IMR-90 (cell line): Measurements from ENCODE around the gene RAD51B. TPM values are rescaled to one million over a fixed set of nuclear protein-coding genes. Genes with fewer than 3 reads are reported as not detected.

Experiments
- ATAC-seq: fragments of 200-7000 bp; cut with Tn5 transposase; 2 replicates; pipeline ENCODE4 v1.9.1; 2020; ENCODE audit warnings: low read depth, mild to moderate bottlenecking, moderate library complexity
- BruUV-seq: library from RNA; stranded (reverse); fragments of 400-500 nt; replicated peaks from 2 replicates; lab custom pipeline; 2021; lab: Mats Ljungman, UMichigan
- CTCF ChIA-PET: fragments of 300-600 bp; formaldehyde crosslinking; extraction: SDS; loops from one replicate; lab custom pipeline; 2021; ENCODE audit warnings: antibody characterized with exemption; lab: Yijun Ruan, JAX
- POLR2A ChIA-PET: fragments of 300-600 bp; sonication (Branson Sonifier 250); formaldehyde crosslinking; loops from one replicate; lab custom pipeline; 2022; ENCODE audit warnings: antibody characterized with exemption; ENCODE audit not compliant: unreplicated experiment; lab: Charles Lee
- DNase-seq: peaks from one replicate; pipeline ENCODE4 v3.0.0; 2013
- H2AFZ ChIP-seq: replicated peaks from 2 replicates; pipeline ENCODE3; 2013; ENCODE audit warnings: low read length, mild to moderate bottlenecking; ENCODE audit not compliant: poor library complexity
- H2AK5ac ChIP-seq: 2 replicates; pipeline ENCODE4 v1.6.1; 2013; ENCODE audit warnings: low read depth, low read length, inconsistent platforms
- H2AK9ac ChIP-seq: replicated peaks from 2 replicates; pipeline ENCODE3; 2013; ENCODE audit warnings: mild to moderate bottlenecking, low read depth, low read length, moderate library complexity; ENCODE audit not compliant: poor library complexity
- H2BK120ac ChIP-seq: 2 replicates; pipeline ENCODE4 v1.6.1; 2013; ENCODE audit warnings: low read depth, low read length, inconsistent platforms
- H2BK15ac ChIP-seq: 3 replicates; pipeline ENCODE4 v1.6.1; 2013; ENCODE audit warnings: low read depth, low read length, inconsistent platforms
- H2BK20ac ChIP-seq: 2 replicates; pipeline ENCODE4 v1.6.1; 2013; ENCODE audit warnings: low read depth, mild to moderate bottlenecking, inconsistent platforms, low read length, moderate library complexity
- H2BK5ac ChIP-seq: 2 replicates; pipeline ENCODE4 v1.6.1; 2013; ENCODE audit warnings: mild to moderate bottlenecking, low read depth, low read length, inconsistent platforms; ENCODE audit not compliant: poor library complexity, severe bottlenecking
- H3K14ac ChIP-seq: replicated peaks from 2 replicates; pipeline ENCODE4 v1.6.1; 2013; ENCODE audit warnings: low read depth, low read length, inconsistent platforms
- H3K18ac ChIP-seq: 2 replicates; pipeline ENCODE4 v1.6.1; 2013; ENCODE audit warnings: low read depth, low read length, control low read depth
- H3K23ac ChIP-seq: 2 replicates; pipeline ENCODE4 v1.6.1; 2013; ENCODE audit warnings: low read depth, low read length, inconsistent platforms
- H3K27ac ChIP-seq: 2 replicates; pipeline ENCODE4 v1.5.1; 2013; ENCODE audit warnings: mild to moderate bottlenecking, control low read depth, low read length; ENCODE audit not compliant: insufficient read depth
- H3K27me3 ChIP-seq: 2 replicates; pipeline ENCODE4 v1.6.1; 2013; ENCODE audit warnings: low read length; ENCODE audit not compliant: control insufficient read depth, insufficient read depth
- H3K36me3 ChIP-seq: 2 replicates; pipeline ENCODE4 v1.6.1; 2013; ENCODE audit warnings: low read length, mixed read lengths; ENCODE audit not compliant: control insufficient read depth, insufficient read depth
- H3K4ac ChIP-seq: 2 replicates; pipeline ENCODE4 v1.6.1; 2013; ENCODE audit warnings: low read depth, low read length, inconsistent platforms
- H3K4me1 ChIP-seq: 2 replicates; pipeline ENCODE4 v1.6.1; 2013; ENCODE audit warnings: low read length, mixed read lengths; ENCODE audit not compliant: control insufficient read depth, insufficient read depth
- H3K4me2 ChIP-seq: 2 replicates; pipeline ENCODE4 v1.6.1; 2013; ENCODE audit warnings: low read depth, mild to moderate bottlenecking, control low read depth, low read length, moderate library complexity
- H3K4me3 ChIP-seq: 2 replicates; pipeline ENCODE4 v1.5.1; 2013; ENCODE audit warnings: low read depth, mild to moderate bottlenecking, control low read depth, low read length, moderate library complexity; ENCODE audit not compliant: insufficient read depth
- H3K56ac ChIP-seq: 2 replicates; pipeline ENCODE4 v1.6.1; 2013; ENCODE audit warnings: low read length, inconsistent platforms; ENCODE audit not compliant: insufficient read depth; ENCODE audit errors: extremely low read depth
- H3K79me1 ChIP-seq, 2 experiments: 2 replicates each; pipeline ENCODE4 v1.6.1; 2013; ENCODE audit warnings: low read length in 2 of 2, inconsistent platforms in 1 of 2, low read depth in 1 of 2
- H3K9ac ChIP-seq: 2 replicates; pipeline ENCODE4 v1.6.1; 2013; ENCODE audit warnings: low read depth, low read length, control low read depth
- H3K9me1 ChIP-seq: 2 replicates; pipeline ENCODE4 v1.6.1; 2013; ENCODE audit warnings: low read length, inconsistent platforms; ENCODE audit not compliant: insufficient read depth
- H3K9me3 ChIP-seq: 2 replicates; pipeline ENCODE4 v1.6.1; 2013; ENCODE audit warnings: low read length; ENCODE audit not compliant: control insufficient read depth, insufficient read depth
- H4K20me1 ChIP-seq: 2 replicates; pipeline ENCODE4 v1.6.1; 2013; ENCODE audit warnings: low read length, inconsistent platforms; ENCODE audit not compliant: insufficient read depth
- H4K5ac ChIP-seq: 2 replicates; pipeline ENCODE4 v1.6.1; 2013; ENCODE audit warnings: mild to moderate bottlenecking, low read depth, low read length, control low read depth
- H4K8ac ChIP-seq, 2 experiments: 2 replicates each; pipeline ENCODE4 v1.6.1; 2013; ENCODE audit warnings: low read depth in 2 of 2, low read length in 2 of 2, control low read depth in 1 of 2, inconsistent platforms in 1 of 2
- H4K91ac ChIP-seq: 2 replicates; pipeline ENCODE4 v1.6.1; 2013; ENCODE audit warnings: low read depth, low read length, inconsistent platforms; ENCODE audit not compliant: insufficient read depth
- CEBPB ChIP-seq: IDR thresholded peaks from 2 replicates; pipeline ENCODE4 v1.6.1; 2012; ENCODE audit warnings: low read depth, low read length, improper control_type of control experiment
- POLR2A ChIP-seq: IDR thresholded peaks from 2 replicates; pipeline ENCODE4 v1.6.1; 2012; ENCODE audit warnings: mild to moderate bottlenecking, low read depth, low read length
- WGBS, 2 experiments: methylation state at CpG; one replicate each; pipeline versions ENCODE4 v1.1.5 to v1.1.7; 2013; ENCODE audit warnings: missing lambda C conversion rate in 2 of 2; ENCODE audit not compliant: insufficient read length in 1 of 2; ENCODE audit errors: extremely low coverage in 2 of 2; 5-methylcytosine and 5-hydroxymethylcytosine counted together
- dilution Hi-C: fragments of 300-500 bp; cut with HindIII; formaldehyde crosslinking; loops from one replicate; pipeline ENCODE4 v1.14.3; 2018; ENCODE audit warnings: low sequenced_read_pairs; ENCODE audit not compliant: unreplicated experiment
- in situ Hi-C: fragments of 300-500 bp; cut with MboI; formaldehyde crosslinking; loops from 3 replicates; pipeline ENCODE4 v1.14.3; 2019; ENCODE audit warnings: low sequenced_read_pairs, inconsistent platforms, mixed read lengths
- intact Hi-C: fragments of 100-400 bp; cut with micrococcal nuclease; formaldehyde crosslinking; loops from 2 replicates; pipeline ENCODE4 v1.10.0; 2022
- polyA plus RNA-seq, 3 experiments: library from polyadenylated mRNA; depleted of rRNA; stranded (reverse); fragments of >200 nt; gene quantifications; 2 replicates each; pipeline ENCODE4 v1.2.3, GENCODE V29; 2012; ENCODE audit warnings: low replicate concordance in 1 of 3
- total RNA-seq: library from RNA; depleted of rRNA; stranded (reverse); fragments of >200 nt; gene quantifications from 2 replicates; pipeline ENCODE4 v1.2.3, GENCODE V29; 2012

RAD51B gene
- total and polyA plus RNA-seq, 2 of the 4 experiments (the other 2 are of a cell fraction): 5.1 to 18.8 TPM

DNA sequence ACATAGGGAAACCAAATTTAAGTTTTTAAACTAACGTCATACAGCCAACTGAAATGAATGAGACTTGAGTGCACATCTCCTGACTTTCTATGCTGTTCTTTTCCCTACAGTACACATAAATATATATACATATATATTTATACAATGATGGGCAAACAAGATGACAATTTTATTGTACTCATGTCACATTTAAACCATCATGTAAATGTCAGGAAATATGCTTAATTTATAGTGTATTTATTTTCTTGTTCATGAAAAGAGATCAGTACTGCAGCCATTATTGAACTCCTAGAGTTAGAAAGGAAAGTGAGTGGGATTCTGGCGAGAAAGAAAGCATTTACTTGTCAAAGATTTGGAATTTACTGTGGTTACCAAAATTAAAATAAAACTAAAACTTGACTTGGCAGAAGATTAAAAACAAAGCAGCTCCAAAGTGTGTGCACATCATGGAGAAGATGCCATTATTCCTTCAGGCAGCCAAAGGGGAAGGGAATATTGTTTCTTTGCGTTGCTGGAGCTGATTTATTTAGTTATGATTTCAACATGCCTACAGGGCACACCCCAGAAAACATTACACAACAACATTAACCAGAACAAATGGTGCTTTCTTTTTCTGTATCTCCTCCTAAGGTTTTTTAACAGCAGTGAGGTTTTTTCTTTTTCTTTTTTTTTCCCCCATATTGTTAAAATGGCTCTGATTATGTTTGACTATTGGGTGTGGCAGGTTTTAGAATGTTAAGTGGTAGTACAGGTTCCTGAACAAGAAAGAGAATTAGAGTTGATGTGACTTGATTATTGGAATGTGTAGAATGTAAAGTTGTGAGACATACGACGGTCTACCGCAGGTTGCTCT is 144.6 kb downstream of the RAD51B start:
- H2BK120ac ChIP-seq: peak overlapping the region; percentile 65; the same call in 1 of the 2 replicates
- H3K27me3 ChIP-seq: no peaks in the 10 kb centered on the region; the same call in 1 of the 2 replicates
- in situ Hi-C loops (no loop called here), dilution Hi-C loops (no loop called here), intact Hi-C loops (no loop called here)
- BruUV-seq: no TSS peak
- H3K9me1 ChIP-seq: no peaks in the 10 kb centered on the region
- no peaks in the 10 kb centered on the region for H4K20me1 ChIP-seq
- no peak overlapping the region; the same call in 1 of the 2 replicates for H3K23ac ChIP-seq
- no peaks in the 10 kb centered on the region for H3K4me1 ChIP-seq
- H3K9ac ChIP-seq: no peak overlapping the region
- no peak overlapping the region for H2AFZ ChIP-seq
- H4K8ac ChIP-seq: peak overlapping the region in 1 of 2 experiments; percentile 61; a peak in 2 of 4 replicates
- no peak overlapping the region for H4K5ac ChIP-seq
- H3K14ac ChIP-seq: peak overlapping the region; percentile 76
- TF ChIP-seq CEBPB (peak; percentile 76), POLR2A (no peak)
- ChIA-PET POLR2A (no interaction called here), CTCF (interaction anchor here (0.7 to 1.0 kb wide), 2 partner anchors 10 to 240 kb away, joined by 3 read pairs; no protein-coding TSS in a partner anchor)
- no peaks in the 10 kb centered on the region for H3K9me3 ChIP-seq
- H2AK9ac ChIP-seq: no peak overlapping the region
- H2BK15ac ChIP-seq: 0 out of 3 replicates have a peak overlapping the region, but pooled peaks have one; percentile 14
- H2BK5ac ChIP-seq: peak overlapping the region; percentile 31
- H3K4ac ChIP-seq: peak overlapping the region; percentile 28; the same call in 1 of the 2 replicates
- peak; percentile 40 for DNase-seq
- no peak overlapping the region for H3K56ac ChIP-seq
- H2BK20ac ChIP-seq: peak overlapping the region; percentile 76; the same call in 1 of the 2 replicates
- H3K18ac ChIP-seq: peak overlapping the region; percentile 84; the same call in 1 of the 2 replicates
- H2AK5ac ChIP-seq: no peak overlapping the region
- no peaks in the 10 kb centered on the region for H3K36me3 ChIP-seq
- ATAC-seq: peak; percentile 42; the same call in 1 of the 2 replicates
- peak overlapping the region; percentile 92 for H3K4me2 ChIP-seq
- peak overlapping the region; percentile 45; the same call in 1 of the 2 replicates for H4K91ac ChIP-seq
- H3K79me1 ChIP-seq: no peaks in the 10 kb centered on the region
- H3K4me3 ChIP-seq: peak overlapping the region; percentile 20; the same call in 1 of the 2 replicates
- peak overlapping the region; percentile 41 for H3K27ac ChIP-seq
- no CpG with 5 or more reads among the region's 6 CpGs for WGBS, 2 experiments
